A673 (cell line): Measurements from ENCODE around the gene ERMP1. TPM values are rescaled to one million over a fixed set of nuclear protein-coding genes. Genes with fewer than 3 reads are reported as not detected.

Experiments
- BruUV-seq: library from RNA; stranded (reverse); fragments of 400-500 nt; replicated peaks from 2 replicates; lab custom pipeline; 2021; lab: Mats Ljungman, UMichigan
- CTCF ChIA-PET: fragments of 300-600 bp; sonication (Branson Sonifier 250); formaldehyde crosslinking; loops from one replicate; lab custom pipeline; 2022; ENCODE audit warnings: antibody characterized with exemption; lab: Charles Lee
- POLR2A ChIA-PET: fragments of 300-600 bp; sonication (Branson Sonifier 250); formaldehyde crosslinking; loops from one replicate; lab custom pipeline; 2022; ENCODE audit warnings: antibody characterized with exemption; ENCODE audit not compliant: low non-redundant PET; lab: Charles Lee
- DNase-seq: peaks from one replicate; pipeline ENCODE4 v3.0.0-alpha.2; 2015; ENCODE audit warnings: low spot score
- H3K27ac ChIP-seq: fragments of 200-600 bp; sonication (generic); 2 replicates; pipeline ENCODE4 v1.5.1; 2016; ENCODE audit warnings: mixed run types, low read depth, mild to moderate bottlenecking, mixed read lengths, antibody characterized with exemption, low read length; ENCODE audit not compliant: poor library complexity, severe bottlenecking
- H3K27me3 ChIP-seq: fragments of 200-600 bp; sonication (generic); replicated peaks from 2 replicates; pipeline ENCODE4 v1.6.1; 2017; ENCODE audit warnings: mixed run types, low read depth, mild to moderate bottlenecking, mixed read lengths, antibody characterized with exemption, low read length; ENCODE audit not compliant: insufficient read depth, poor library complexity
- H3K36me3 ChIP-seq: fragments of 200-600 bp; sonication (generic); 2 replicates; pipeline ENCODE4 v1.6.1; 2016; ENCODE audit warnings: mixed run types, mild to moderate bottlenecking, mixed read lengths, antibody characterized with exemption, low read length; ENCODE audit not compliant: insufficient read depth, poor library complexity, severe bottlenecking
- H3K4me1 ChIP-seq: fragments of 200-600 bp; sonication (generic); 2 replicates; pipeline ENCODE4 v1.6.1; 2017; ENCODE audit warnings: mixed run types, mild to moderate bottlenecking, mixed read lengths, antibody characterized with exemption, low read length; ENCODE audit not compliant: insufficient read depth, poor library complexity, severe bottlenecking
- H3K4me3 ChIP-seq: fragments of 200-600 bp; sonication (generic); 2 replicates; pipeline ENCODE4 v1.5.1; 2016; ENCODE audit warnings: low read depth, mixed run types, mild to moderate bottlenecking, mixed read lengths, low read length; ENCODE audit not compliant: poor library complexity, severe bottlenecking
- H3K9me3 ChIP-seq: fragments of 200-600 bp; sonication (generic); 2 replicates; pipeline ENCODE4 v1.6.1; 2016; ENCODE audit warnings: mixed run types, low read depth, mild to moderate bottlenecking, mixed read lengths, antibody characterized with exemption, low read length; ENCODE audit not compliant: poor library complexity, severe bottlenecking
- EZH2 ChIP-seq: fragments of 200-600 bp; sonication (generic); IDR thresholded peaks from 2 replicates; pipeline ENCODE4 v1.6.1; 2017; ENCODE audit warnings: borderline replicate concordance, low read depth, mild to moderate bottlenecking, mixed read lengths, antibody characterized with exemption, low read length; ENCODE audit not compliant: poor library complexity, severe bottlenecking
- intact Hi-C: fragments of 100-400 bp; cut with micrococcal nuclease; formaldehyde crosslinking; loops from one replicate; pipeline ENCODE4 v1.10.0; 2022; ENCODE audit not compliant: unreplicated experiment
- total RNA-seq: library from RNA; stranded (reverse); gene quantifications from 2 replicates; pipeline ENCODE4 v1.2.3, GENCODE V29; 2021
- TF ChIP-seq, protein P1 (sequence below): fragments of 300-800, 200-600 bp; sonication (generic); conservative IDR thresholded peaks from 2 replicates; pipeline ENCODE4 v1.5.1; 2017; ENCODE audit warnings: low read depth, mild to moderate bottlenecking, antibody characterized with exemption, low read length, moderate library complexity, mixed read lengths

Gene ERMP1
- total RNA-seq, 1 experiment from 2014 or later, result 11.5 TPM

DNA sequence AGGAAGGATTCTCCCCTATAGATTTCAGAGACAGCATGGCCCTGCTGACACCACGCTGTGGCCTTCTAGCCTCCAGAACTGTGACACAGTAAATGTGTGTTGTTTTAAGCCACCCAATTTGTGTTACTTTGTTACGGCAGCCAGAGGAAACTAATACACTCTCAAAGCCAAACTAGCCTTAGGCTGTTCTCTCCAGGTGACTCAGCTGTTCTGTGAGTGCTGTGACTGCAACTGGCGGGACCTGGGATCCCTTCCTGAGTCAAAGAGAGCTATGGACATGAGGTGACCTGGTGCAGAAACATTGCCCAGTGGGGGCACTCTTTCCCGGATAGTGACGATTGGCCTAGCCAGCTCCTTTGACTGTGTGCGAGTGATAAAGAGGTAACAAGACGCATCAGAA, 43.8 kb upstream of the ERMP1 start:
- Histone ChIP-seq H3K4me3 (no peak overlapping the region), H3K4me1 (no peaks in the 10 kb centered on the region), H3K27ac (no peak overlapping the region), H3K9me3 (no peaks in the 10 kb centered on the region), H3K36me3 (no peaks in the 10 kb centered on the region), H3K27me3 (no peaks in the 10 kb centered on the region)
- POLR2A ChIA-PET, result no interaction called here
- no TSS peak for BruUV-seq
- CTCF ChIA-PET, result no interaction called here
- intact Hi-C loops, result no loop called here
- no peak for DNase-seq
- TF ChIP-seq, protein P1, sequence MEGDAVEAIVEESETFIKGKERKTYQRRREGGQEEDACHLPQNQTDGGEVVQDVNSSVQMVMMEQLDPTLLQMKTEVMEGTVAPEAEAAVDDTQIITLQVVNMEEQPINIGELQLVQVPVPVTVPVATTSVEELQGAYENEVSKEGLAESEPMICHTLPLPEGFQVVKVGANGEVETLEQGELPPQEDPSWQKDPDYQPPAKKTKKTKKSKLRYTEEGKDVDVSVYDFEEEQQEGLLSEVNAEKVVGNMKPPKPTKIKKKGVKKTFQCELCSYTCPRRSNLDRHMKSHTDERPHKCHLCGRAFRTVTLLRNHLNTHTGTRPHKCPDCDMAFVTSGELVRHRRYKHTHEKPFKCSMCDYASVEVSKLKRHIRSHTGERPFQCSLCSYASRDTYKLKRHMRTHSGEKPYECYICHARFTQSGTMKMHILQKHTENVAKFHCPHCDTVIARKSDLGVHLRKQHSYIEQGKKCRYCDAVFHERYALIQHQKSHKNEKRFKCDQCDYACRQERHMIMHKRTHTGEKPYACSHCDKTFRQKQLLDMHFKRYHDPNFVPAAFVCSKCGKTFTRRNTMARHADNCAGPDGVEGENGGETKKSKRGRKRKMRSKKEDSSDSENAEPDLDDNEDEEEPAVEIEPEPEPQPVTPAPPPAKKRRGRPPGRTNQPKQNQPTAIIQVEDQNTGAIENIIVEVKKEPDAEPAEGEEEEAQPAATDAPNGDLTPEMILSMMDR, result no peak
- no peak for TF ChIP-seq EZH2

- no peak overlapping the region for H3K4me3 ChIP-seq
- CTCF ChIA-PET, result no interaction called here
- H3K9me3 ChIP-seq, result no peaks in the 10 kb centered on the region
- POLR2A ChIA-PET, result no interaction called here
- H3K27me3 ChIP-seq, result no peaks in the 10 kb centered on the region
- no peak overlapping the region for H3K27ac ChIP-seq
- H3K4me1 ChIP-seq, result no peaks in the 10 kb centered on the region
- no peak for TF ChIP-seq EZH2
- TF ChIP-seq, protein P1, result no peak
- BruUV-seq, result no TSS peak
- no peaks in the 10 kb centered on the region for H3K36me3 ChIP-seq
- no peak for DNase-seq
- intact Hi-C loops, result no loop called here
Observed at GRCh38 chr9:5876026-5876425, 43.1 kb upstream of the ERMP1 start.

GRCh38 chr9:5874048-5874447, 41.1 kb upstream of the ERMP1 start:
- intact Hi-C loops, result no loop called here
- no TSS peak for BruUV-seq
- H3K4me1 ChIP-seq, result no peaks in the 10 kb centered on the region
- H3K36me3 ChIP-seq, result no peaks in the 10 kb centered on the region
- CTCF ChIA-PET, result no interaction called here
- no peak overlapping the region for H3K4me3 ChIP-seq
- H3K9me3 ChIP-seq, result no peaks in the 10 kb centered on the region
- H3K27me3 ChIP-seq, result no peaks in the 10 kb centered on the region
- TF ChIP-seq EZH2, result no peak
- TF ChIP-seq, protein P1, result no peak
- H3K27ac ChIP-seq, result no peak overlapping the region
- no peak for DNase-seq
- POLR2A ChIA-PET, result no interaction called here
